ENCODE data around the gene FOXL2NB.
"Not testable (repeated sequence)": the region's sequence is repeated elsewhere in the genome, so short reads cannot be mapped to it uniquely, and the experiment has no call there.

FOXL2NB gene

GRCh38 chr3:138946663-138947494 lies at the start of gene FOXL2NB, which contains the start of gene FOXL2:
Gene FOXL2NB, plus strand, starts transcription at chr3:138947217. Its CDS starts 148 bp downstream, at chr3:138947365.
Gene FOXL2, minus strand, starts transcription at chr3:138947137. Its CDS starts 415 bp downstream, at chr3:138946722.
- no peak for DNase-seq

GRCh38 chr3:138898301-138898700 lies 48.7 kb upstream of the FOXL2NB start:
- DNase-seq = no peak

DNA sequence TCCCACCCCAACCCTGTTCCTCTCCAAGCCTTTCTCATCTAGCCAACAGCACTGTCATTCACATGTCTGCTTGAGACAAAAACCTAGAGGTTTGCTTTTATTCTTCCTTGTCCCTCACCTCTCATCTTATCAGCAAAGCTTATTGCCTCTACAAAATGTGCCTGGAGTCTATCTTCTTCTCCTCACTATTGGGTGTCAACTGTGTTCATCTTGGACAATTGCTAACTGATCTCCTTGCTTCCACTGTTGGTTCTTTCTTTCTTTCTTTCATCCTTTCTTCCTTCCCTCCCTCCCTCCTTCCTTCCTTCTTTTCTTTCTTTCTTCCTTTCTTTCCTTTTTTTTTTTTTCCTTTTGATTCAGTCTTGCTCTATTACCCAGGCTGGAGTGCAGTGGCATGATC lies 48.3 kb upstream of the FOXL2NB start:
- no peak for DNase-seq

- DNase-seq = no peak
These were observed 47.5 kb upstream of the FOXL2NB start for GRCh38 chr3:138899351-138899991.

- DNase-seq = no peak
These were observed 45.5 kb upstream of the FOXL2NB start for GRCh38 chr3:138901567-138901966.

GRCh38 chr3:138902171-138902570 lies 44.8 kb upstream of the FOXL2NB start:
- no peak for DNase-seq

DNA sequence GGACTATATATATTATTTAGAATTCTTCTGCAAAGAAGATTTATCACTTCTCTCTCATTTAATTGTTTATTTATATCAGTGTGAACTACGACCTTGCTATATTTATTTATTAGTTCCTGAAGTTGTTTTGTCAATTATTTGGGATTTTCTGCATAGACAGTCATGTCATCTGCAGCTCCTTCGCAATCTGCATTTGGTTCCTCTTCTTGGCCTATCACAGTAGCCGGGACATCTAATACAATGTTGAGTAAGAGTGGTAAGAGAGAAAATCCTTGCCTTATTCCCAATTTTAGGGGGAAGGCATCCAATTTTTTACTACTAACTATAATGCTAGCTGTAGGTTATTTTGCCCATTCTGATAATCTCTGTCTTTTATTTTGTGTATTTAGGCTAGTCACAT lies 39.5 kb upstream of the FOXL2NB start:
- DNase-seq = no peak

DNA sequence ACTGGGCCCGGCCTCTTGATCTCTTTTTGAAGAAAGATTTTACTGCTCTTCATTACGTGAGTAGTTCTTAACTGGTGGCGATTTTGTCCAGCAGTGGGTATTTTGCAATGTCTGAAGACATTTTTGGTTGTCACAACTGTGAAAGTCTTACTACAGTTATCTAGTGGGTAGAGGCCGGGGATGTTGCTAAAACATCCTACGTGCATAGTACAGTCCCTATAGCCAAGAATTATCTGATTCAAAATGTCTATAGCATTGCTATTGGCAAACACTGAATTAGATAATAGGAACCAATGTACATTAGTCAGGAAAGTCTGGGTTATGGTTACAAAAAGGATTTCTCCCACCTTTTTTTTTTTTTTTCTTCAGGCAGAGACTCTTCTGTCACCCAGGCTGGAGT lies 38.2 kb upstream of the FOXL2NB start:
- DNase-seq = no peak

GRCh38 chr3:138909904-138910303 lies 37.1 kb upstream of the FOXL2NB start:
- no peak for DNase-seq

- no peak for DNase-seq
These were observed 35.4 kb upstream of the FOXL2NB start for GRCh38 chr3:138911621-138912020.

DNA sequence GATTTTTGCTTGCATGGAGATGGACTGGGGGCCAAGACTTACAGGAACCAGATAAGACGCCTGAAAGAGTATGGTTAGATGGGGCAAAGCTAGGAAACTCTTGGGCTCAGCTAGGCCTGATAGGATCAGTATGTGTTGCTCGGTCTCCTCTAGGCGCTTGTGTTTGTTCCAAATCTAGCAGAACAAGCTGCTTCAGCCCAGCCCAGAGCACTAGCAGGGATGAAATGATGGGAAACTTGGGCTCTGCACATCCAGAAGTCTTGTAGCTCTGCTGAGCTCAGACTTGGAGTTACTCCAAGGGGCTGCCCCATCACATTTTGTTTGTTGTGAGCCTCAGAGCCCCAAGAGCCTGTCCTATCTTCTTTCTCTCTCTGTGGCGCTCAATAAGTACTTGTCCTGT lies 34.8 kb upstream of the FOXL2NB start:
- DNase-seq = no peak

DNA sequence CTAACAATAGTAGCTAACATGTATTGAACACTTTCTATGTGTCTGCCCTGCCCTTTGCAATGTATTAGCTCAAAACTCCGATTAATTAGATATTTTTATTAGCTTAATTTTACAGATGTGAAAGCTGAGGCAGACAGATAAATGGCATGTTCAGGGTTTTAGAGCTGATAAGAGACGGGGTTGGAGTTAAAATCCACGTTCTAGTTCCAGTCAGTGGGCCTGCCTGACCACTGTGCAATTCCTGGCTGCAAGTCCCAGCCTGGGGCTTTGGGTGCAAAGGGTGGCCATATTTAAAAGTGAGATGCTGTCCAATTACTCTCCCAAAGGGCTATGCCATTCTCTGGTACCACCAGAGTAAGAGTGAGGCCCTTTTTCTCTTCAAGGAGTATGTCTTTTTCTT lies 33.3 kb upstream of the FOXL2NB start:
- no peak for DNase-seq

- no peak for DNase-seq
These were observed 32.0 kb upstream of the FOXL2NB start for GRCh38 chr3:138914870-138915502.

DNA sequence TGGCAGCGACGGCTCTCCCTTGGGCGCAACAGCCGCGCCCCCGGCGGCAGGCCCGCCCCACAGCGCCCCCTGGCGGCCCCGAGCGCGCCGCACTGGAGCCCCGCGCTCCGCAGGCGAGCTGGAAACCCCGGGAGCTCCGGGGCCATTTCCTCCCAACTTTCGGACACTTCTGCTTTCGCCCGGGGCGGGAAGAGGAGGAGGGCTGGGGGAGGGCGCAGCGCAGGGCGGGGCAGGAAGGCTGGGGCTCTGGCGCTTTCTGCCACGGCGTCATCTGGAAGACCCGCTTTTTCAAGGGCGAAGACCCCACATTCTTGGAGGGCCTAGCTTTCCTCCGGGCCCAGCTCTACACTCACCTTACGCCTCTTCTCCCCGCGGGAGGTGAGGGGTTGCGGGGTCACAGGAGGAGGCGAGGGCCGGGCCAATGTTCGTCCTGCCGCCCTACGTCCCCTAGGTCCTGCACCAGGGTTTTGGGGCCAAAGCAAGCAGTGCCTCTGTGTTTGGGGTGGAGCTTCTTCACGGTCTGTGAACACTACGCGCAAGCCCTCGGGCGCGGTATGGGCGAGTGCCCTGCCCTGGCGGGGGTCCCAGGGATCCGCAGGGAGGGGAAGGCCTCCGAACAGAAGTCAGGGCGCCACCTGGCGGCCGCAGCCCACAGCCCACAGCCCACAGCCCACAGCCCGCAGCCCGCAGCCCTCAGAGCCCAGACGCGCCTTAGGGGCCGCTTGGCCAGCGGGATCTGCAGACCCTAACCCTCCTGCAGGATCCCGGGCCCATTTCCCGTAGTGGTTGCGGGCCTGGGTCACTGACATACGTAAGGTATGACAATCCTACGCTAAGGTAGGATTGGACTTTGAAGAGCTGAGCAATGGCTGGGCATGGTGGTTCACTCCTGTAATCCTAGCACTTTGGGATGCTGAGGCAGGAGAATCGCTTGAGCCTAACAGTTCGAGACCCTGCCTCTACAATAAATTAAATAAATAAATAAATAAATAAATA lies 31.2 kb upstream of the FOXL2NB start:
- DNase-seq = peak; percentile 77

- DNase-seq = no peak
These were observed 30.2 kb upstream of the FOXL2NB start for GRCh38 chr3:138916824-138917223.

GRCh38 chr3:138919325-138919724 lies 27.7 kb upstream of the FOXL2NB start:
- DNase-seq = no peak

DNA sequence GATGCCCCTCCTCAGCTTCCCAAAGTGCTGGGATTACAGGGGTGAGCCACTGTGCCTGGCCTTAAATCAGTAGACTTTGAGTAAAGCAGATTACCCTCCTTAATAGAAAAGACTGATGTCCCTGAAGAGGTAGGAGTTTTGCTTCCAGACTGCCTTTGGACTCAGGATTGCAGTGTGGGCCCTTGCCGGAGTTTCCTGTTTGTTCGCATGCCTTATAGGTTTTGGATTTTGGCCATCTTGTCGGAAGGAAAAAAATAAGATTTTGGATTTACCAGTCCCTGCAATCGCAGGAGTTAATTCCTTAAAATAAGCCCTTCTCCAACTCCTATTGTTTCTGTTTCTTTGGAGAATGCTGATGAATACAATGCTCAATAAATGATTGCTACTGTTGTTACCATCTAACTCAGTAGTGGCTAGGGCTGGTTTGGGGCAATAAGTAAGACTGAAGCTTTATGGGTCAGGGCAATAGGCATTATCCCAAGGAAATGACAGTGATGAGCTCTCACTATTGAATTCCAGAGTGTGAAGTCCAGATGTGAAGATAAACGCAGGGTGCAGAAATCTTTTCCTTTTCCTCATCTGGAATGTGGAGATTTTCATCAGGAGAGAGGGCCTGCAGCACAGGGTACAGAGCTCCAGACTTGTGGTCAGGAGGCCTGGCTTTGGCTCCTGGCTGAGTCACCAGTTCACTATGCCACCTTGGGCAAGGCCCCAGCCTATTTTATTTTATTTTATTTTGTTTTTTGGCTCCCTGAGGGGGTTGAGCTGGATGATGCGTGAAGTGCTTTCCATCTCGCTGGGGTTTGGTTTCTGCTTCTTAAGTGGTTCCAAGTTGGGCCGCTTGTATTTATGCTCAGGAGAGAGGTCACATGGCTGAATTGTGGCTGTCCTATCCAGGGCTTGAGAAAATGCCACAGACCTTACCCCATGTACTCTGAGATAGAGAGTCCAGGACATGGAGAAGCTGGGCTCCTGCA lies 25.4 kb upstream of the FOXL2NB start:
- DNase-seq = no peak

- DNase-seq = not testable (repeated sequence)
These were observed 24.6 kb upstream of the FOXL2NB start for GRCh38 chr3:138922400-138922799.

GRCh38 chr3:138923531-138923994 lies 23.5 kb upstream of the FOXL2NB start:
- peak; percentile 72 for DNase-seq

DNA sequence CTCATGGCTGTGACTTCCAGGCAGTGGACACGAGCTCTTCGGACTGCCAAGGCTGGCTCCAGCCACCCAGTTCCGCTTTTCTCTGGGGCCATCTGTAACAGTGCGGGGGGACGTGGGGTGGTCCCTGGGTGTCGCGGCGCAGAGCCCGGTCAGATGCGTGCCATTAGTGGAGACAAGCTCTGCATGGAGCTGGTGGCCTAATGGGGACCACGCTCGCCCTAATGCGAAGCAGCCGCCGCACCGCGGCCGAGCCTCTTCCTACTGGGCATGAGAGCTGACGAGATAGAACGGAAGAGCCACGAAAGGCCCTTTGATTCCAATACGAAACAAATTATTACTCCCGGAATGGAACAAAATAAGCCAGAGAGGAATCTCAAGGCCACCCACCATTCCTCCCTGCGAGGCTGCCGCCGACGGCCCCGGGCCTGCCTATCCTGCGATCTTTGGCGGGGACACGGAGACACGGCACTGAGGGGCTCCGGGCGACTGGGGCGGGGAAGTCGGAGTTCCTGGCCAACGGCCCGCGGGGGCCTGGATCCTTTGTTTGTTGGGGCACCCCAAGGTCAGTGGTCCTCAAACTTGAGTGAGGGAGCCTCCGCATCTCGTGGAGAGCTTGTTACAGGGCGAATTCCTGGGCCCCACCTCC lies 18.2 kb upstream of the FOXL2NB start:
- no peak for DNase-seq
